HepG2 (cell line): ENCODE data around the gene MSI2. TPM values are rescaled to one million over a fixed set of nuclear protein-coding genes. Genes with fewer than 3 reads are reported as not detected.
A peak's percentile ranks its signal among the peaks of the same experiment; 100 is the strongest.

Experiments
- ATAC-seq: fragments of 200-7000 bp; cut with Tn5 transposase; 3 replicates; pipeline ENCODE4 v1.9.1; 2020; ENCODE audit warnings: mild to moderate bottlenecking, moderate library complexity
- BruUV-seq: library from RNA; stranded (reverse); fragments of 400-500 nt; replicated peaks from 2 replicates; lab custom pipeline; 2021; lab: Mats Ljungman, UMichigan
- CTCF ChIA-PET: fragments of 300-600 bp; formaldehyde crosslinking; extraction: SDS; loops from one replicate; lab custom pipeline; 2021; ENCODE audit warnings: low total read pairs, inconsistent platforms, low intra/inter-chr PET ratio; lab: Yijun Ruan, JAX
- POLR2A ChIA-PET: fragments of 350-600 bp; sonication (Branson Sonifier 250); formaldehyde crosslinking; loops from one replicate; lab custom pipeline; 2020; ENCODE audit warnings: antibody characterized with exemption, inconsistent platforms; lab: Yijun Ruan, JAX
- DNase-seq: peaks from one replicate; pipeline ENCODE4 v3.0.0-alpha.2; 2015; ENCODE audit warnings: low spot score
- FAIRE-seq: peaks from 3 replicates; lab custom pipeline; 2011; peaks lifted over from hg19 to GRCh38; lab: Jason Lieb, UNC
- H2AFZ ChIP-seq: one replicate; pipeline ENCODE4 v1.6.1; 2011; ENCODE audit warnings: low read length, inconsistent platforms
- H3K27ac ChIP-seq: fragments of 300-600 bp; 3 replicates; pipeline ENCODE4 v1.8.0; 2011; ENCODE audit warnings: mixed run types, mild to moderate bottlenecking, mixed read lengths, low read length, inconsistent platforms; ENCODE audit not compliant: insufficient read depth; ENCODE audit errors: extremely low read length
- H3K27me3 ChIP-seq, 2 experiments: fragments of 200-600 bp in 1 of 2; 2 replicates in 1 of 2; 3 replicates in 1 of 2; pipeline versions ENCODE4 v1.6.0 to v1.8.0; 2011; ENCODE audit warnings: low read length in 2 of 2, mild to moderate bottlenecking in 2 of 2, moderate library complexity in 2 of 2, inconsistent platforms in 1 of 2; ENCODE audit not compliant: insufficient read depth in 2 of 2, control insufficient read depth in 1 of 2
- H3K36me3 ChIP-seq, 2 experiments: fragments of 200-600 bp in 1 of 2; replicated peaks in 1 of 2; 2 replicates in 1 of 2; 3 replicates in 1 of 2; pipeline versions ENCODE4 v1.5.1 to v1.8.0; 2011; ENCODE audit warnings: low read length in 2 of 2, inconsistent platforms in 1 of 2; ENCODE audit not compliant: insufficient read depth in 2 of 2, control insufficient read depth in 1 of 2
- H3K4me1 ChIP-seq: 2 replicates; pipeline ENCODE4 v1.5.1; 2012; ENCODE audit warnings: low read length, inconsistent platforms; ENCODE audit not compliant: insufficient read depth
- H3K4me2 ChIP-seq: 2 replicates; pipeline ENCODE4 v1.6.0; 2011; ENCODE audit warnings: low read depth, low read length, inconsistent platforms
- H3K4me3 ChIP-seq, 3 experiments: fragments of 200-600 bp in 1 of 3; sonication (generic), shearing (Covaris generic) in 1 of 3; replicated peaks in 1 of 3; 2 replicates each; pipeline ENCODE4 v1.5.1; 2011 to 2016; ENCODE audit warnings: low read length in 3 of 3, inconsistent platforms in 2 of 3, low read depth in 2 of 3, mild to moderate bottlenecking in 2 of 3, control low read depth in 1 of 3, mixed read lengths in 1 of 3; ENCODE audit not compliant: insufficient read depth in 1 of 3
- H3K79me2 ChIP-seq: one replicate; pipeline ENCODE4 v1.6.1; 2011; ENCODE audit warnings: low read length, inconsistent platforms; ENCODE audit not compliant: insufficient read depth
- H3K9ac ChIP-seq: 2 replicates; pipeline ENCODE4 v1.6.0; 2011; ENCODE audit warnings: mild to moderate bottlenecking, low read depth, low read length, inconsistent platforms; ENCODE audit not compliant: insufficient read depth
- H3K9me3 ChIP-seq: 2 replicates; pipeline ENCODE4 v1.5.1; 2012; ENCODE audit warnings: mild to moderate bottlenecking, low read length
- H4K20me1 ChIP-seq: 2 replicates; pipeline ENCODE4 v1.6.0; 2011; ENCODE audit warnings: inconsistent platforms, mild to moderate bottlenecking, low read length, moderate library complexity; ENCODE audit not compliant: insufficient read depth
- BHLHE40 ChIP-seq: IDR thresholded peaks from 2 replicates; pipeline ENCODE4 v1.6.1; 2011; ENCODE audit warnings: low read length, improper control_type of control experiment
- CENPT ChIP-seq: sonication (generic); formaldehyde crosslinking; IDR thresholded peaks from 2 replicates; pipeline ENCODE4 v1.8.0; 2022; ENCODE audit warnings: low read depth, mild to moderate bottlenecking, moderate library complexity, missing genetic modification reagents
- HDAC1 ChIP-seq: sonication (generic); formaldehyde crosslinking; IDR thresholded peaks from 2 replicates; pipeline ENCODE4 v1.5.1; 2020; ENCODE audit warnings: mild to moderate bottlenecking, missing genetic modification reagents
- HNF4G ChIP-seq, 2 experiments: sonication (generic) in 1 of 2; formaldehyde crosslinking in 1 of 2; IDR thresholded peaks; 2 replicates each; pipeline versions ENCODE4 v1.4.0 to v1.6.1; 2011 to 2020; ENCODE audit warnings: borderline replicate concordance in 2 of 2, low read depth in 2 of 2, mild to moderate bottlenecking in 2 of 2, low read length in 1 of 2, missing genetic modification reagents in 1 of 2, moderate library complexity in 1 of 2
- IKZF5 ChIP-seq: IDR thresholded peaks from 2 replicates; pipeline ENCODE4 v1.6.1; 2018; ENCODE audit warnings: missing genetic modification reagents, mild to moderate bottlenecking, missing compliant biosample characterization
- NR2C2 ChIP-seq: sonication (generic); formaldehyde crosslinking; IDR thresholded peaks from 2 replicates; pipeline ENCODE4 v1.4.0; 2020; ENCODE audit warnings: missing genetic modification reagents, mild to moderate bottlenecking, moderate library complexity, borderline replicate concordance
- PCBP1 ChIP-seq: fragments of 200-400 bp; formaldehyde crosslinking; IDR thresholded peaks from 2 replicates; pipeline ENCODE4 v1.6.1; 2017; ENCODE audit warnings: mild to moderate bottlenecking, low read depth, low read length, borderline replicate concordance
- SKIL ChIP-seq: sonication (generic); formaldehyde crosslinking; IDR thresholded peaks from 2 replicates; pipeline ENCODE4 v1.8.0; 2022; ENCODE audit warnings: missing genetic modification reagents, mild to moderate bottlenecking, moderate library complexity, borderline replicate concordance
- SNAPC2 ChIP-seq: sonication (generic); formaldehyde crosslinking; IDR thresholded peaks from 2 replicates; pipeline ENCODE4 v1.8.1; 2022; ENCODE audit warnings: mild to moderate bottlenecking, missing genetic modification reagents
- SRY ChIP-seq: sonication (generic); formaldehyde crosslinking; IDR thresholded peaks from 2 replicates; pipeline ENCODE4 v1.8.0; 2022; ENCODE audit warnings: mild to moderate bottlenecking, missing genetic modification reagents
- SUZ12 ChIP-seq: fragments of 150-350 bp; IDR thresholded peaks from 2 replicates; pipeline ENCODE4 v1.6.1; 2014; ENCODE audit warnings: low read depth, low read length
- ZBTB39 ChIP-seq: sonication (generic); formaldehyde crosslinking; IDR thresholded peaks from 2 replicates; pipeline ENCODE4 v1.5.0; 2020; ENCODE audit warnings: missing genetic modification reagents
- ZNF12 ChIP-seq: sonication (generic); formaldehyde crosslinking; IDR thresholded peaks from 2 replicates; pipeline ENCODE4 v1.5.0; 2020; ENCODE audit warnings: missing genetic modification reagents
- ZNF543 ChIP-seq: sonication (generic); formaldehyde crosslinking; IDR thresholded peaks from 2 replicates; pipeline ENCODE4 v1.4.0; 2020; ENCODE audit warnings: mild to moderate bottlenecking, missing genetic modification reagents
- ZNF598 ChIP-seq: sonication (generic); formaldehyde crosslinking; IDR thresholded peaks from 2 replicates; pipeline ENCODE4 v1.5.1; 2020; ENCODE audit warnings: mild to moderate bottlenecking, missing genetic modification reagents, borderline replicate concordance
- ZNF850 ChIP-seq: sonication (generic); formaldehyde crosslinking; conservative IDR thresholded peaks from 2 replicates; pipeline ENCODE4 v1.9.0; 2021; ENCODE audit warnings: mild to moderate bottlenecking, missing genetic modification reagents
- WGBS: methylation state at CpG from one replicate; pipeline ENCODE4 v1.1.6; 2017; ENCODE audit warnings: low lambda C conversion rate; 5-methylcytosine and 5-hydroxymethylcytosine counted together
- in situ Hi-C: cut with HindIII; loops from 2 replicates; pipeline ENCODE4 v1.10.0; 2017; ENCODE audit warnings: low pct_unique_long_range_greater_than_20kb; ENCODE audit not compliant: extremely low pct_ligation_motif_present
- intact Hi-C: fragments of 100-400 bp; cut with micrococcal nuclease; formaldehyde crosslinking; loops from one replicate; pipeline ENCODE4 v1.10.0; 2022; ENCODE audit not compliant: unreplicated experiment
- polyA plus RNA-seq, 8 experiments: library from polyadenylated mRNA; depleted of rRNA in 3 of 8; stranded (reverse) in 7 of 8; unstranded in 1 of 8; fragments of >200 nt; fragmentation: Illumina TruSeq in 4 of 8; extraction: Trizol in 4 of 8; gene quantifications; 2 replicates each; pipeline versions ENCODE4 v1.2.1 to v1.2.3, GENCODE V29; 2011 to 2016; ENCODE audit warnings: low read depth in 4 of 8, missing spikeins in 1 of 8, mixed read lengths in 1 of 8; ENCODE audit not compliant: insufficient read depth in 1 of 8
- total RNA-seq, 5 experiments: library from RNA; depleted of rRNA; stranded (reverse); fragments of >200 nt; fragmentation: Illumina TruSeq; extraction: Trizol; gene quantifications; 2 replicates each; pipeline ENCODE4 v1.2.3, GENCODE V29; 2016; ENCODE audit warnings: low read depth in 1 of 5

The MSI2 gene
- total and polyA plus RNA-seq, 2 of the 13 experiments (the other 11 are each of a cell fraction or from before 2014, with no cell fraction given): 77.5 to 78.4 TPM

GRCh38 chr17:57608369-57609124 is 352.2 kb downstream of the MSI2 start:
- intact Hi-C loops: loop anchor here (1.0 to 10.0 kb wide), 6 partner anchors 40 to 364 kb away; partner anchors contain the start of gene CCDC182
- Histone ChIP-seq H3K9me3 (no peaks in the 10 kb centered on the region), H3K9ac (peak overlapping the region; percentile 25; the same call in 1 of the 2 replicates), H3K79me2 (no peaks in the 10 kb centered on the region), H3K4me1 (peaks cover 34% of the 10 kb centered on the region), H3K4me3 (peak overlapping the region in 1 of 3 experiments; percentile 45; a peak in 2 of 6 replicates), H2AFZ (no peak overlapping the region), H3K4me2 (peak overlapping the region; percentile 62), H3K27ac (peak overlapping the region; percentile 74), H3K27me3 (no peaks in the 10 kb centered on the region), H3K36me3 (peaks cover 8% of the 10 kb centered on the region in 2 experiments), H4K20me1 (no peaks in the 10 kb centered on the region; the same call in 1 of the 2 replicates)
- no peak for DNase-seq
- WGBS: 55% methylated on average over 12 of the region's 12 CpGs
- no TSS peak for BruUV-seq
- peak; percentile 61 for ATAC-seq
- no peak for FAIRE-seq
- in situ Hi-C loops: loop anchor here (10.0 kb wide), 1 partner anchor 474 kb away; no protein-coding TSS in a partner anchor
- POLR2A ChIA-PET: interaction anchor here (0.9 to 1.9 kb wide), 5 partner anchors 25 to 243 kb away, joined by 3 to 9 read pairs (median 5); no protein-coding TSS in a partner anchor
- CTCF ChIA-PET: interaction anchor here (1.4 to 1.6 kb wide), 2 partner anchors 11 to 365 kb away, joined by 4 to 5 read pairs; no protein-coding TSS in a partner anchor
- TF ChIP-seq HDAC1 (CRISPR knock-in tag) (no peak), HNF4G (IDR thresholded peaks at IDR 0.05; ENCODE audit: borderline replicate concordance, low read depth, low read length) (no peak), HNF4G (CRISPR knock-in tag; IDR thresholded peaks at IDR 0.05; ENCODE audit: borderline replicate concordance, low read depth) (no peak), ZNF850 (CRISPR knock-in tag) (no peak), SNAPC2 (CRISPR knock-in tag) (0 out of 2 replicates have a peak, but pooled peaks have one; percentile 45), SRY (CRISPR knock-in tag) (0 out of 2 replicates have a peak, but pooled peaks have one; percentile 28), SUZ12 (no peak), CENPT (CRISPR knock-in tag) (0 out of 2 replicates have a peak, but pooled peaks have one; percentile 37), IKZF5 (CRISPR knock-in tag) (no peak), ZNF543 (CRISPR knock-in tag) (no peak), ZNF598 (CRISPR knock-in tag) (0 out of 2 replicates have a peak, but pooled peaks have one; percentile 33), SKIL (no peak), ZBTB39 (CRISPR knock-in tag) (no peak), NR2C2 (0 out of 2 replicates have a peak, but pooled peaks have one; percentile 1), PCBP1 (no peak), BHLHE40 (no peak), ZNF12 (CRISPR knock-in tag) (no peak)
